ENCODE results near the gene QSOX2.

- TF ChIP-seq EZH2 (IDR thresholded peaks at IDR 0.05; ENCODE audit: low read depth), result no peak
- TF ChIP-seq, protein P1, sequence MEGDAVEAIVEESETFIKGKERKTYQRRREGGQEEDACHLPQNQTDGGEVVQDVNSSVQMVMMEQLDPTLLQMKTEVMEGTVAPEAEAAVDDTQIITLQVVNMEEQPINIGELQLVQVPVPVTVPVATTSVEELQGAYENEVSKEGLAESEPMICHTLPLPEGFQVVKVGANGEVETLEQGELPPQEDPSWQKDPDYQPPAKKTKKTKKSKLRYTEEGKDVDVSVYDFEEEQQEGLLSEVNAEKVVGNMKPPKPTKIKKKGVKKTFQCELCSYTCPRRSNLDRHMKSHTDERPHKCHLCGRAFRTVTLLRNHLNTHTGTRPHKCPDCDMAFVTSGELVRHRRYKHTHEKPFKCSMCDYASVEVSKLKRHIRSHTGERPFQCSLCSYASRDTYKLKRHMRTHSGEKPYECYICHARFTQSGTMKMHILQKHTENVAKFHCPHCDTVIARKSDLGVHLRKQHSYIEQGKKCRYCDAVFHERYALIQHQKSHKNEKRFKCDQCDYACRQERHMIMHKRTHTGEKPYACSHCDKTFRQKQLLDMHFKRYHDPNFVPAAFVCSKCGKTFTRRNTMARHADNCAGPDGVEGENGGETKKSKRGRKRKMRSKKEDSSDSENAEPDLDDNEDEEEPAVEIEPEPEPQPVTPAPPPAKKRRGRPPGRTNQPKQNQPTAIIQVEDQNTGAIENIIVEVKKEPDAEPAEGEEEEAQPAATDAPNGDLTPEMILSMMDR (conservative IDR thresholded peaks at IDR 0.05), result no peak
Observed at GRCh38 chr9:136238342-136238732, 7.3 kb downstream of the QSOX2 start.
